Tibial nerve (tissue), 4 donors: ENCODE results near the gene ZNF579. TPM values are rescaled to one million over a fixed set of nuclear protein-coding genes. Genes with fewer than 3 reads are reported as not detected.
"Not testable (repeated sequence)": the region's sequence is repeated elsewhere in the genome, so short reads cannot be mapped to it uniquely, and the experiment has no call there.

Experiments
- DNase-seq, 2 donors: peaks; one replicate each; pipeline ENCODE4 v3.0.0-alpha.2; 2019; ENCODE audit warnings: low spot score in 2 of 2
- H3K27ac ChIP-seq, 4 donors: fragments of 200-600 bp; sonication (generic) in 3 of 4; one replicate each; pipeline ENCODE4 v1.5.1; 2017 to 2019; ENCODE audit warnings: mild to moderate bottlenecking in 1 of 4
- H3K27me3 ChIP-seq, 2 donors: fragments of 200-600 bp; sonication (generic) in 1 of 2; one replicate each; pipeline versions ENCODE4 v1.5.1 to v1.6.0; 2017 to 2019
- H3K36me3 ChIP-seq, 3 donors: fragments of 200-600 bp; sonication (generic); one replicate each; pipeline ENCODE4 v1.5.1; 2018 to 2019
- H3K4me1 ChIP-seq, 4 donors: fragments of 200-600 bp; sonication (generic) in 3 of 4; one replicate each; pipeline ENCODE4 v1.5.1; 2017 to 2019
- H3K4me3 ChIP-seq, 4 donors: fragments of 200-600 bp; sonication (generic) in 3 of 4; one replicate each; pipeline ENCODE4 v1.5.1; 2017 to 2019; ENCODE audit warnings: mild to moderate bottlenecking in 1 of 4, moderate library complexity in 1 of 4
- H3K9me3 ChIP-seq, 4 donors: fragments of 200-600 bp; sonication (generic) in 3 of 4; one replicate each; pipeline ENCODE4 v1.5.1; 2017 to 2019
- EP300 ChIP-seq, 2 donors: sonication (generic); formaldehyde crosslinking; IDR thresholded peaks; one replicate each; pipeline ENCODE4 v1.6.1; 2017; ENCODE audit warnings: antibody characterized with exemption in 2 of 2, mild to moderate bottlenecking in 1 of 2
- POLR2A ChIP-seq, 2 donors: fragments of 450-650 bp; IDR thresholded peaks; one replicate each; pipeline ENCODE4 v1.6.1; 2017; ENCODE audit warnings: antibody characterized with exemption in 2 of 2, mild to moderate bottlenecking in 2 of 2, moderate library complexity in 2 of 2
- WGBS, 2 donors: methylation state at CpG; one replicate each; pipeline ENCODE4 v1.1.5; 2018; 5-methylcytosine and 5-hydroxymethylcytosine counted together
- total RNA-seq, 4 donors: library from RNA; depleted of rRNA; stranded (reverse); fragments of >200 nt; gene quantifications; one replicate each; pipeline ENCODE4 v1.1.0, GENCODE V29; 2016
- TF ChIP-seq, protein P1 (sequence below), 5 experiments: fragments of 200-600 bp in 3 of 5; fragments of 450-650 bp in 2 of 5; sonication (generic) in 3 of 5; IDR thresholded peaks; one replicate each; pipeline ENCODE4 v1.5.1; 2016 to 2019; ENCODE audit warnings: antibody characterized with exemption in 5 of 5, mild to moderate bottlenecking in 3 of 5, moderate library complexity in 2 of 5

Gene ZNF579
- total RNA-seq, 4 donors from 2014 or later = 2.0 to 5.3 (median 4.2) TPM

- Histone ChIP-seq H3K27me3 (no peaks in the 10 kb centered on the region), H3K4me3 (peak overlapping the region; percentile 2 to 50 (median 24)), H3K9me3 (no peaks in the 10 kb centered on the region), H3K27ac (peak overlapping the region in 3 of 4 donors; percentile 0 to 84 (median 79)), H3K36me3 (no peaks in the 10 kb centered on the region), H3K4me1 (peaks cover 0 to 45% (median 21%) of the 10 kb centered on the region in 4 donors)
- DNase-seq = peak in 1 of 2 donors; percentile 36
- TF ChIP-seq EP300 (IDR thresholded peaks at IDR 0.05) (no peak), POLR2A (IDR thresholded peaks at IDR 0.05) (no peak)
- TF ChIP-seq, protein P1, sequence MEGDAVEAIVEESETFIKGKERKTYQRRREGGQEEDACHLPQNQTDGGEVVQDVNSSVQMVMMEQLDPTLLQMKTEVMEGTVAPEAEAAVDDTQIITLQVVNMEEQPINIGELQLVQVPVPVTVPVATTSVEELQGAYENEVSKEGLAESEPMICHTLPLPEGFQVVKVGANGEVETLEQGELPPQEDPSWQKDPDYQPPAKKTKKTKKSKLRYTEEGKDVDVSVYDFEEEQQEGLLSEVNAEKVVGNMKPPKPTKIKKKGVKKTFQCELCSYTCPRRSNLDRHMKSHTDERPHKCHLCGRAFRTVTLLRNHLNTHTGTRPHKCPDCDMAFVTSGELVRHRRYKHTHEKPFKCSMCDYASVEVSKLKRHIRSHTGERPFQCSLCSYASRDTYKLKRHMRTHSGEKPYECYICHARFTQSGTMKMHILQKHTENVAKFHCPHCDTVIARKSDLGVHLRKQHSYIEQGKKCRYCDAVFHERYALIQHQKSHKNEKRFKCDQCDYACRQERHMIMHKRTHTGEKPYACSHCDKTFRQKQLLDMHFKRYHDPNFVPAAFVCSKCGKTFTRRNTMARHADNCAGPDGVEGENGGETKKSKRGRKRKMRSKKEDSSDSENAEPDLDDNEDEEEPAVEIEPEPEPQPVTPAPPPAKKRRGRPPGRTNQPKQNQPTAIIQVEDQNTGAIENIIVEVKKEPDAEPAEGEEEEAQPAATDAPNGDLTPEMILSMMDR (IDR thresholded peaks at IDR 0.05) = no peak
- 4% methylated on average over 20 to 23 of the region's 36 CpGs for WGBS, 2 donors
These were observed 5.2 kb upstream of the ZNF579 start for GRCh38 chr19:55585658-55586339.

GRCh38 chr19:55584871-55585270, 4.2 kb upstream of the ZNF579 start:
- Histone ChIP-seq H3K9me3 (no peaks in the 10 kb centered on the region), H3K4me3 (no peak overlapping the region), H3K4me1 (peaks cover 0 to 49% (median 21%) of the 10 kb centered on the region in 4 donors), H3K27me3 (no peaks in the 10 kb centered on the region), H3K27ac (no peak overlapping the region), H3K36me3 (no peaks in the 10 kb centered on the region)
- DNase-seq = no peak
- WGBS, 2 donors = 82 to 92% methylated on average over 11 of the region's 11 CpGs
- TF ChIP-seq EP300 (IDR thresholded peaks at IDR 0.05) (no peak), POLR2A (IDR thresholded peaks at IDR 0.05) (no peak)
- TF ChIP-seq, protein P1 (IDR thresholded peaks at IDR 0.05) = no peak

DNA sequence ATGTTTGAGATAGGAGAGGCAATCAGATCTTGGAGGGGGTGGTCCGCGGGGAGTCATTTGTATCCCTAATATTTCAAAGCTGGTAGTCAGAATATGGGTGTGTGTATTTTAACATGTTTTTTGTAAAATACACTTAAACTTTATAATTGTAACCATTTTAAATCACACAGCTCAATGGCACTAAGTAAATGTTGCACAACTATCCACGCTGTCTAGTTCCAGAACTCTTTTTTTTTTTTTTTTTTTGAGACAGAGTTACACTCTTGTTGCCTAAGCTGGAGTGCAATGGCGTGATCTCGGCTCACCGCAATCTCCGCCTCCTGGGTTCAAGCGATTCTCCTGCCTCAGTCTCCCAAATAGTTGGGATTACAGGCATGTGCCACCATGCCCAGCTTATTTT, 3.2 kb upstream of the ZNF579 start:
- H3K36me3 ChIP-seq, H3K27me3 ChIP-seq, H3K9me3 ChIP-seq, H3K27ac ChIP-seq, DNase-seq, H3K4me3 ChIP-seq: not testable (repeated sequence)
- H3K4me1 ChIP-seq = peaks cover 0 to 57% (median 21%) of the 10 kb centered on the region in 4 donors
- WGBS, 2 donors = 77 to 80% methylated on average over 8 of the region's 8 CpGs

- not testable (repeated sequence) for H3K27me3 ChIP-seq, DNase-seq, H3K27ac ChIP-seq, H3K4me3 ChIP-seq, H3K9me3 ChIP-seq
- Histone ChIP-seq H3K36me3 (peaks cover 0 to 23% (median 0%) of the 10 kb centered on the region in 3 donors), H3K4me1 (peaks cover 0 to 47% (median 21%) of the 10 kb centered on the region in 4 donors)
- 79 to 84% methylated on average over 4 of the region's 4 CpGs for WGBS, 2 donors
These were observed 1.6 kb upstream of the ZNF579 start for GRCh38 chr19:55582284-55582683.

GRCh38 chr19:55581823-55582223, 1.2 kb upstream of the ZNF579 start:
- Histone ChIP-seq H3K27ac (no peak overlapping the region), H3K9me3 (no peaks in the 10 kb centered on the region), H3K4me3 (no peak overlapping the region), H3K4me1 (peaks cover 0 to 43% (median 18%) of the 10 kb centered on the region in 4 donors), H3K27me3 (no peaks in the 10 kb centered on the region), H3K36me3 (peaks cover 0 to 27% (median 0%) of the 10 kb centered on the region in 3 donors)
- TF ChIP-seq POLR2A (IDR thresholded peaks at IDR 0.05) = no peak
- TF ChIP-seq, protein P1 (IDR thresholded peaks at IDR 0.05) = no peak
- TF ChIP-seq EP300 (IDR thresholded peaks at IDR 0.05) = no peak
- DNase-seq = no peak
- 33 to 45% methylated on average over 6 of the region's 6 CpGs for WGBS, 2 donors

- Histone ChIP-seq H3K4me1 (peaks cover 0 to 37% (median 14%) of the 10 kb centered on the region in 4 donors), H3K27me3 (no peaks in the 10 kb centered on the region), H3K9me3 (no peaks in the 10 kb centered on the region), H3K4me3 (peak overlapping the region; percentile 73 to 97 (median 90)), H3K27ac (peak overlapping the region; percentile 81 to 98 (median 94)), H3K36me3 (peaks cover 0 to 33% (median 0%) of the 10 kb centered on the region in 3 donors)
- DNase-seq = no peak
- 35 to 45% methylated on average over 12 of the region's 12 CpGs for WGBS, 2 donors
- TF ChIP-seq POLR2A (IDR thresholded peaks at IDR 0.05) (no peak), EP300 (IDR thresholded peaks at IDR 0.05) (no peak)
- TF ChIP-seq, protein P1 (IDR thresholded peaks at IDR 0.05) = no peak
These were observed 636 bp upstream of the ZNF579 start for GRCh38 chr19:55581145-55581822.
